ENCODE results near the gene TSHZ3.

The TSHZ3 gene

DNA sequence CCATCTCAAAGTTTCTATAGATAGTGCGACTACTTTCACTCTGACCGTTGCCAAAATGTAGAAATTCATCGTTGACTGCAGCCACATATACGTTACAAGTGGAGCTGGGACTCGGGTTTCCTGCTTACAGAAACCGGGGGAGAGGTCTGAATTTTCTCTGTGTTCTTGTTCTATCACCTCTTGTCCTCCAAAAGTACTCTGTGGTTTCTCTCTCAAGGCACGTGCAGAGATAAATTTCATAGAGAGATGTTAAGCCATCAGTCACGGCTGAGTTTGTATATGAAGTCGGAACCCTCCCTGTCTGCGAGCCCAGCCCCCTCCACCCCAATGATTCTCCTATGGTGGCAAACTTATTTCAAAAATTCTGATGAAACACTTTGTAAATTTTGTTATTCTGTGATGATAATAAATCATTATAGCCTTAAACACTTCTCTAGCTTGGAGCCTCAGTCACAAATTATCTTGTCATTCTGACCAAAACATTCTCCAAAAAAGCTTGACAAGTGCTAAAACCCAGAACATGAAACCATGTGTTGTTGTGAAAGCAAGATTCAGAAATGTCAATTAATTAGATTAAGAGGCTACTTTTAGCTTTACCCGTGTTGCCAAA lies 87.5 kb downstream of the TSHZ3 start:
- TF ChIP-seq, protein P1, sequence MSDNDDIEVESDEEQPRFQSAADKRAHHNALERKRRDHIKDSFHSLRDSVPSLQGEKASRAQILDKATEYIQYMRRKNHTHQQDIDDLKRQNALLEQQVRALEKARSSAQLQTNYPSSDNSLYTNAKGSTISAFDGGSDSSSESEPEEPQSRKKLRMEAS (IDR thresholded peaks at IDR 0.05; ENCODE audit: low read depth, low read length) = no peak
- no peak overlapping the region for H3K4me3 ChIP-seq (ENCODE audit: low read depth, low read length)
- no peak for DNase-seq (ENCODE audit: low read depth)

DNA sequence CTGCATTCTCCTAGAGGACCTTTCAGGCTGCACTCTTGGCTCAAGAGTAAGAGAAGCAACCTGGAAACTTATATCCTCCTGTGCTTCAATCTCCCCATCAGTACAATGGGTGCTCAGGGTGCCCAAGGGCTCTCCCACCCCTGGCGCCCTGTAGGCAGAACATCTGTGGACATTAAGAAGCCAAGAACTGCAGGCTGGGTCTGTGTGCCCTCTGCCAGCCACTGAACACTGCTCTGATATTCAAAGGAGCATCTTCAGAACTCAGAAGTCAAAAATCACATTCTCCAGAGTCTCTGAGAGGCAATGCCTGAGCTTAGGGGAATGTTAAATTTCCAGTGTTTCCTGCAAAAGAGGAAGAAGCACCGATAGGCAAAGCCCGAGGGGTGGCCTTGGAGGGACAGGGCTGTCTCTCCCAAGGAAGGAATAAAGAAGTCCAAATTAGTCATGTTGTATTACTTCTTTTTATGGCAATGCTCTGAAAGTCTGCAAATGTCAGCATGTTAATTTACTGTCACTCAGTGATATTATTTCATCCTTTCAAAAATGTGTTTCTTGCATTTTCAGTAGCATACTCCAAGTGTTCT lies 88.1 kb downstream of the TSHZ3 start:
- DNase-seq (ENCODE audit: low read depth) = no peak

DNA sequence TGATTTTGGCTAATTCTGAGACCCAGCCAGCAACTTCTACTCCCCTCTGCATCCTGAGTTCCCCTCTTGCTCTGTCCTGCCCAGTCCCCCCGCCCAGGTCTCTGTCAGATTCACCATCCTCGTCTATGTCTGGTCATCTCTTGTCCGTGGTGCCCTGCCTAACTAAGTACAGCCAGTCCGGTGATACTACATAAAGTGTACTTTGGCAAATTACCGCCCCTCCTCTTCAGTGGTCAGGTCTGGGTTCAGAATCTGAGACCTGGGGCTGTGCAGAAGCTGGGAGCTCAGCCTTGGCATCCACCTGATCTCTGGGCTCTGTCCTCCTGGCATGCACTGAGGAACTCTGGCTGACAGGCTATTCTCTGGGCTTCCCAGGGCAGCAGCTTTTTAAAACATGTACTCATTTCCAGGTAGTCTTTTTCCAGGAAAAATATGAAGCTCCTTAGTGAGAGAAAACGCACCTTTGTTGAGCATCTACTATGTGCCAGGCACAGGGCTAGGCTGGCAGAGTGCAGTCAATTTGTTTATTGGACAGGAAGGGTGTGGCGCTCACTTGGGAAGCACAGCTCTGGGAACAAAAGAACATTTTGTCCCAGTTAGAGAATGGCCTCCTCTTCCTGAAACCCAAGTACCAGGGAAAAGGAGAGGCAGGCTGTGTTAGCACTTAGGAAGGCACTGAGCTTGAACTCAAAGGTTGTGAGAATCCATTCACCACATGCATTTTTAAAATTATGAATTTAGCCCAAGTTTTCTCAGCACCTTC lies 88.9 kb downstream of the TSHZ3 start:
- H3K4me3 ChIP-seq (ENCODE audit: low read depth, low read length) = no peak overlapping the region
- DNase-seq (ENCODE audit: low read depth) = no peak
- TF ChIP-seq POLR2A (IDR thresholded peaks at IDR 0.05; ENCODE audit: extremely low read depth, insufficient read length) (no peak), MYC (IDR thresholded peaks at IDR 0.05; ENCODE audit: low read depth, low read length) (no peak)
- TF ChIP-seq, protein P2, sequence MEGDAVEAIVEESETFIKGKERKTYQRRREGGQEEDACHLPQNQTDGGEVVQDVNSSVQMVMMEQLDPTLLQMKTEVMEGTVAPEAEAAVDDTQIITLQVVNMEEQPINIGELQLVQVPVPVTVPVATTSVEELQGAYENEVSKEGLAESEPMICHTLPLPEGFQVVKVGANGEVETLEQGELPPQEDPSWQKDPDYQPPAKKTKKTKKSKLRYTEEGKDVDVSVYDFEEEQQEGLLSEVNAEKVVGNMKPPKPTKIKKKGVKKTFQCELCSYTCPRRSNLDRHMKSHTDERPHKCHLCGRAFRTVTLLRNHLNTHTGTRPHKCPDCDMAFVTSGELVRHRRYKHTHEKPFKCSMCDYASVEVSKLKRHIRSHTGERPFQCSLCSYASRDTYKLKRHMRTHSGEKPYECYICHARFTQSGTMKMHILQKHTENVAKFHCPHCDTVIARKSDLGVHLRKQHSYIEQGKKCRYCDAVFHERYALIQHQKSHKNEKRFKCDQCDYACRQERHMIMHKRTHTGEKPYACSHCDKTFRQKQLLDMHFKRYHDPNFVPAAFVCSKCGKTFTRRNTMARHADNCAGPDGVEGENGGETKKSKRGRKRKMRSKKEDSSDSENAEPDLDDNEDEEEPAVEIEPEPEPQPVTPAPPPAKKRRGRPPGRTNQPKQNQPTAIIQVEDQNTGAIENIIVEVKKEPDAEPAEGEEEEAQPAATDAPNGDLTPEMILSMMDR (IDR thresholded peaks at IDR 0.05; ENCODE audit: low read depth, low read length) = no peak
- TF ChIP-seq, protein P1 (IDR thresholded peaks at IDR 0.05; ENCODE audit: low read depth, low read length) = no peak

More for the DNA sequence above, 88.1 kb downstream of the TSHZ3 start:
- TF ChIP-seq MYC (IDR thresholded peaks at IDR 0.05; ENCODE audit: low read depth, low read length) (no peak), POLR2A (IDR thresholded peaks at IDR 0.05; ENCODE audit: extremely low read depth, insufficient read length) (no peak)
- TF ChIP-seq, protein P1 (IDR thresholded peaks at IDR 0.05; ENCODE audit: low read depth, low read length) = no peak
- TF ChIP-seq, protein P2 (IDR thresholded peaks at IDR 0.05; ENCODE audit: low read depth, low read length) = no peak
- H3K4me3 ChIP-seq (ENCODE audit: low read depth, low read length) = no peak overlapping the region

DNA sequence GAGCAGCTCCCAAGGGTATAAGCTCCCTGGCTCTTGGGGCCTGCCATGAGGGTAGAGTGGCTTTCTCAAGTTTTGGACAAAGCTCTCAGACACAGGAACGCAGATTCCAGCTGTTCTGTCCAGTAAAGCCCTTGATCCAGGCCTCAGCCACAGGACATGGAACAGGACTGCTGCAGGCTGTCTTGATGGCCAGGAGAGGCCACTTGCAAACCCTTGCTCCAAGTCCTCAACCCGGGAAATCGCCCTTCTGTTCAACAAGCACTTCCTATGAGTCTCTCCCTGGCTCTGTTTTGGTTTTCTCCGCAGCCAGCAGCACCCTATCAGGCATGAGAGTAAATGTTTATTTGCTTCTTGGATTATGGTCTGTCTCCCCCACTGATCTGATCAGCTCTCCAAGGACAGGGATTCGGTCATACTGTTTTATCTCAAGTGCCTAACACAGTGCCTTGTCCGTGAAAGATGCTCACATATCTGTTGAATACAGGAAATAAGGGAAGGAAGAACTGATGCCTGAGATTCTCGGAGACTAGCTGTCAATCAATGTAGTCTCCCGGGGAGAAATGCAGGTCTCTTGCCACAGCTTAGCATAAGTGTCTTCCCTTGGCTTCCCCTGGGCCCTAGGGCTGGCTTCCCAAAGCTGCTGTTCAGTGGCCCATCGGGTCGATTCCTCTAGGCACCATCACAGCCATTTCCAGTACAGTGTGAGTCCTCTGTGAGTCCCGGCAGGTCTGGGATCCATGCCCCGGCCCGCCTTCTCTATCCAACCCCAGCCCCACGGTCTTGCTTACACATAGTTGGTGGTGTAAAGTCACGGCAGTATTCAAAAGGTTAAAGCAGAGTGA lies 90.8 kb downstream of the TSHZ3 start:
- DNase-seq (ENCODE audit: low read depth) = no peak
- TF ChIP-seq, protein P2 (IDR thresholded peaks at IDR 0.05; ENCODE audit: low read depth, low read length) = no peak
- TF ChIP-seq MYC (IDR thresholded peaks at IDR 0.05; ENCODE audit: low read depth, low read length) (no peak), POLR2A (IDR thresholded peaks at IDR 0.05; ENCODE audit: extremely low read depth, insufficient read length) (no peak)
- TF ChIP-seq, protein P1 (IDR thresholded peaks at IDR 0.05; ENCODE audit: low read depth, low read length) = no peak
- no peak overlapping the region for H3K4me3 ChIP-seq (ENCODE audit: low read depth, low read length)

DNA sequence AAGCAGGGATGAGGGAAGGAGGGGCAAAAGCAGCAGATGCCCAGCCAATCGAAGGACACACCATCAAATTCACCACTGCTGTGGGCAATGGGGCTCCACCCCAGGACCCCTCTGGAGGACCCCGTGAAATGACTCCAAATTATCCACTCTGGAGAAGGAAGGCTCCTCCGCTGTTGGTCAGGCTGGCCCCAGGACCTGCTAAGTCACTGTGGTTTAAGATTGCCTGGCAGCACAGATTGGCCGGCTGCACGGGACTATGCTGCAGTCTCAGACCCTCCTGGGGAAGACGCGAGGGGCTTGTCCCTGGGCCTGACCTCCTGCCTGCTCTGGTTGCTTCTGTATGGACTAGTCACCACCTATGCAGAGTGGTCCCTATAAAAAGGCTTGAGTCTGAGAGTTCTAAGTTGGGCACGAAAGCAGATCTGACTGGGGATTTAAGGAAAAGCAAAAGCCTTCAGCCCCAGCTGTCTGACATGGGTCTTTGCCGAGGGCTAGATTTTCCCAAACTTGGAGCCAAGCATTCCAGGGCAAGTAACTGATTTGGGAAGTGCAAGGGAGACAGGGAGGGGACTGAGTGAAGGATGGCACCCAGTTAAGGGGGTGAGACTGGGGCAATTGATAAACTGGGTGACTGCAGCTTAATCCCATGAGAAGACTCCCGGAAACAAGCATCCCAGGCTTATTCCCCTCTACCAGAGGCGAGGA lies 91.7 kb downstream of the TSHZ3 start:
- TF ChIP-seq POLR2A (IDR thresholded peaks at IDR 0.05; ENCODE audit: extremely low read depth, insufficient read length) (no peak), MYC (IDR thresholded peaks at IDR 0.05; ENCODE audit: low read depth, low read length) (no peak)
- TF ChIP-seq, protein P2 (IDR thresholded peaks at IDR 0.05; ENCODE audit: low read depth, low read length) = no peak
- TF ChIP-seq, protein P1 (IDR thresholded peaks at IDR 0.05; ENCODE audit: low read depth, low read length) = no peak
- no peak for DNase-seq (ENCODE audit: low read depth)
- no peak overlapping the region for H3K4me3 ChIP-seq (ENCODE audit: low read depth, low read length)
